ES-I3 (cell line): ENCODE measurements around the gene SMTNL1.

Experiments
- H3K36me3 ChIP-seq: 2 replicates; pipeline ENCODE4 v1.6.1; 2013; ENCODE audit warnings: mild to moderate bottlenecking, low read length, control low read depth, moderate library complexity; ENCODE audit not compliant: insufficient read depth
- H3K4me1 ChIP-seq: 2 replicates; pipeline ENCODE4 v1.6.1; 2013; ENCODE audit warnings: mild to moderate bottlenecking, control low read depth, low read length; ENCODE audit not compliant: insufficient read depth
- H3K9ac ChIP-seq: 2 replicates; pipeline ENCODE4 v1.6.1; 2013; ENCODE audit warnings: low read depth, mild to moderate bottlenecking, low read length, moderate library complexity
- H3K9me3 ChIP-seq: 2 replicates; pipeline ENCODE4 v1.6.1; 2013; ENCODE audit warnings: mild to moderate bottlenecking, low read length, moderate library complexity; ENCODE audit not compliant: control insufficient read depth, insufficient read depth

The SMTNL1 gene

DNA sequence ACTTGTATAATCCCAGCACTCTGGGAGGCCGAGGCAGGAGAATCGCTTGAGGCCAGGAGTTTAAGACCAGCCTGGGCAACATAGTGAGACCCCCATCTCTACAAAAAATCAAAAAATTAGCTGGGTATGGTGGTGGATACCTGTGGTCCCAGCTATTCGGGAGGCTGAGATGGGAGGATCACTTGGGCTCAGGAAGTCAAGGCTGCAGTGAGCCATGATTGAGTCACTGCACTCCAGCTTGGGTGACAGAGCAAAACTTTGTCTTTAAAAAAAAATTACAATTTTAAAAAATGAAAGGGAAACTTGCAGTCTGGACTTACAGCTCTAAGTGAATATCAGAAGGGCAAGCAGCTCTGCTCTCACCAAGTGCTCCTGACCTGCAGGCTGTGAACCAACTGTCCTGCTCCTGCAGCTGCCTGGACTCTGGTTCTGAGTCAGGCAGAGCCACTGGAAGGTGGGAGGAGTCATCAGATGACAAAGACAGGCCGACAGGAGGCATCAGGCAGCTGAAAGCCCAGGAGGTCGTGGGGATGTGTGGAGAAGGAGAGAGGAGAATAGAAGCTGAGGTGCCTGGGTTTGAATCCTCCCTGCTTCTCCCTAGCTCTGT is 9.6 kb downstream of the SMTNL1 start:
- no peaks in the 10 kb centered on the region for H3K36me3 ChIP-seq
- no peak overlapping the region for H3K9ac ChIP-seq
- H3K4me1 ChIP-seq, result peaks cover 20% of the 10 kb centered on the region
- no peaks in the 10 kb centered on the region for H3K9me3 ChIP-seq

- H3K9me3 ChIP-seq, result no peaks in the 10 kb centered on the region
- H3K9ac ChIP-seq, result no peak overlapping the region
- H3K4me1 ChIP-seq, result peaks cover 17% of the 10 kb centered on the region
- H3K36me3 ChIP-seq, result no peaks in the 10 kb centered on the region; the same call in 1 of the 2 replicates
Observed at GRCh38 chr11:57547854-57548377, 10.5 kb downstream of the SMTNL1 start.

- H3K4me1 ChIP-seq, result peaks cover 7% of the 10 kb centered on the region; the same call in 1 of the 2 replicates
- H3K9me3 ChIP-seq, result no peaks in the 10 kb centered on the region
- no peaks in the 10 kb centered on the region; the same call in 1 of the 2 replicates for H3K36me3 ChIP-seq
- no peak overlapping the region for H3K9ac ChIP-seq
Observed at GRCh38 chr11:57549983-57550382, 12.6 kb downstream of the SMTNL1 start.

DNA sequence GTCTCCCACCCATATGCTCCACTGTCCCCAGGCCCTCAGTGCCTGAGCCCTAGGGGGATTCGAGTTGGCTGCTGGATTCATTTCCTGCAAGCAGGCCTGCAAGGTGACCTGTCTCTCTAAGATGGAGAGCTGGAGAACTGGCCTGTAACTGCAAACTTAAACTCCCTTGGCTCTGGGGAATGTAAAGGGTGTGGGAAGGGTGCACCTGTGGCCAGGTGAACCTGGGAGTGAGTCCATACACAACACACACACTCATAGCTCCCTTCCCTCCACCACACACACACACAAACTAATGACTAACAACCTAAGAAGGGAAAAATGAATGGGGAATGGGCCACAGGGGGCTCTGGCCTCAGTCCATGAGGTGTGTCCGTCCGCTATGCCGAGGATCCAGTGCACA is 14.5 kb downstream of the SMTNL1 start:
- no peaks in the 10 kb centered on the region for H3K9me3 ChIP-seq
- H3K9ac ChIP-seq, result no peak overlapping the region
- H3K4me1 ChIP-seq, result peaks cover 7% of the 10 kb centered on the region; the same call in 1 of the 2 replicates
- no peaks in the 10 kb centered on the region; the same call in 1 of the 2 replicates for H3K36me3 ChIP-seq

DNA sequence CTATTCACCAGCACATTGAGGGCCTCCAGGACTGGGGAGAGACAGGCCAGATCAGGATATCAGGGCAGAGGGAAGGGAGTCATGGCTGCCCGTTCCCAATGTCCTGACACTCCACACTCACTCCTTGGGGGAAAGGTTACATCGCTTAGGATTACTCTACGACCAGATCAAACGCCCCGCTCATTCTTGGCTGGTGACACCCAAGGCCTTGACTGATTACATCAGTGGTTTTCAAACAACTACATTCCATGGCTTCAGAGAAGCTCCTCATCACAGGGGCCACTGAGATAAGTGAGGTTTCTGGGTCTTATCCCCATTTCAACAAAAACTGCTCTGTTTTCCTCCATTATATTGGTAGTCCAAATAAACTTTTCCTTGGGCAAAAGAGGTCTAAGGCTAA is 15.1 kb downstream of the SMTNL1 start:
- Histone ChIP-seq H3K9me3 (no peaks in the 10 kb centered on the region), H3K4me1 (peaks cover 2% of the 10 kb centered on the region; the same call in 1 of the 2 replicates), H3K9ac (no peak overlapping the region), H3K36me3 (no peaks in the 10 kb centered on the region; the same call in 1 of the 2 replicates)

GRCh38 chr11:57555393-57555792 is 18.0 kb downstream of the SMTNL1 start:
- Histone ChIP-seq H3K9me3 (no peaks in the 10 kb centered on the region), H3K36me3 (no peaks in the 10 kb centered on the region; the same call in 1 of the 2 replicates), H3K4me1 (no peaks in the 10 kb centered on the region), H3K9ac (no peak overlapping the region)

DNA sequence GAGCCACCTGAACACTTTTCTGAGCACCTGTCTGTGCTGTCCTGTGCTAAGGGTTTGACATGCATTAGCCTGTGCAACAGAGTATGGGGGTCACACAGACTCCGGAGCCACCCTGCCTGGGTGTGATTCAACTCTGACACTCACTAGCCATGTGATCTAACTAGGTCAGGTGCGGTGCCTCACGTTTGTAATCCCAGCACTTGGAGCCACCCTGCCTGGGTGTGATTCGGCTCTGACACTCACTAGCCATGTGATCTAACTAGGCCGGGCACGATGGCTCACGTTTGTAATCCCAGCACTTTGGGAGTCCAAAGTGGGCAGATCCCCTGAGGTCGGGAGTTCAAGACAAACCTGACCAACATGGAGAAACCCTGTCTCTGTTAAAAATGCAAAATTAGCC is 18.6 kb downstream of the SMTNL1 start:
- Histone ChIP-seq H3K9me3 (no peaks in the 10 kb centered on the region), H3K36me3 (no peaks in the 10 kb centered on the region; the same call in 1 of the 2 replicates), H3K4me1 (no peaks in the 10 kb centered on the region), H3K9ac (no peak overlapping the region)

- Histone ChIP-seq H3K9ac (no peak overlapping the region), H3K9me3 (no peaks in the 10 kb centered on the region), H3K36me3 (no peaks in the 10 kb centered on the region), H3K4me1 (peaks cover 6% of the 10 kb centered on the region; the same call in 1 of the 2 replicates)
Observed at GRCh38 chr11:57560146-57560545, 22.8 kb downstream of the SMTNL1 start.

- Histone ChIP-seq H3K9me3 (no peaks in the 10 kb centered on the region), H3K9ac (no peak overlapping the region), H3K36me3 (no peaks in the 10 kb centered on the region), H3K4me1 (peaks cover 6% of the 10 kb centered on the region)
Observed at GRCh38 chr11:57562596-57562995, 25.2 kb downstream of the SMTNL1 start.

GRCh38 chr11:57566005-57566904 is 28.9 kb downstream of the SMTNL1 start:
- H3K4me1 ChIP-seq, result peaks cover 6% of the 10 kb centered on the region
- no peaks in the 10 kb centered on the region for H3K9me3 ChIP-seq
- H3K9ac ChIP-seq, result peak overlapping the region; percentile 15; the same call in 1 of the 2 replicates
- H3K36me3 ChIP-seq, result no peaks in the 10 kb centered on the region

DNA sequence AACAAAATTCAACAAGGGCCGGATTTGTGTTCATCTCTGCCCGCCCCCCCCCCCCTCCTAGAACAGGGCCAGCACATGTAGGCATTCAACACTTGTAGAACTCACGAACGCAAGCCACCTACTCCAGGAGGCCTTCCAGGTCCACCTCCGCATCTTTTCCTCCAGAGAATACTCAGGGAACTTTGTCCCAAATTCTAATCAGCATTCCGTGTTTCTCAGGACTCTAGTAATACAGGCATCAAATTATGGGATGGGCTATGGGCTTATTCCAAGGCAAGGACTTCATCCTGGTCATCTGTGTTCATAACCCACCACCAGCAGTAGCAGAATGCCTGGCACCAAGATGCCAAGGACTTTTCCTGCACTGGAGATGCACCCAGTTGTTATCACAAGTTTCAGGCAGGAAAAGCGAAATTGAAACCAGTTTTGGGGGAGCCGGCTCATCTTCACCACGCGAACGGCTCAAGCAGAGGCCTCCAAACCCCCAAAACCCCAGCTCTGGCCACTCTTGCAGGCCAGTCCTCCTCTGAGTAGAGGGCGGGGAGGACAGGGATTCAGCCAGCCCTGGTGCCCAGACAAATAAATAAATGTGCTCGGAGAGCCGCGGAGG is 29.6 kb downstream of the SMTNL1 start:
- Histone ChIP-seq H3K4me1 (peaks cover 5% of the 10 kb centered on the region), H3K9me3 (no peaks in the 10 kb centered on the region), H3K36me3 (no peaks in the 10 kb centered on the region), H3K9ac (peak overlapping the region; percentile 89)

GRCh38 chr11:57567515-57568329 is 30.3 kb downstream of the SMTNL1 start, which contains the start of gene UBE2L6:
Gene UBE2L6 (minus strand): TSS chr11:57567672. CDS start chr11:57567611, 61 bp downstream.
- Histone ChIP-seq H3K4me1 (no peaks in the 10 kb centered on the region; the same call in 1 of the 2 replicates), H3K36me3 (no peaks in the 10 kb centered on the region), H3K9ac (peak within 1 kb of the TSS; percentile 89), H3K9me3 (no peaks in the 10 kb centered on the region)

DNA sequence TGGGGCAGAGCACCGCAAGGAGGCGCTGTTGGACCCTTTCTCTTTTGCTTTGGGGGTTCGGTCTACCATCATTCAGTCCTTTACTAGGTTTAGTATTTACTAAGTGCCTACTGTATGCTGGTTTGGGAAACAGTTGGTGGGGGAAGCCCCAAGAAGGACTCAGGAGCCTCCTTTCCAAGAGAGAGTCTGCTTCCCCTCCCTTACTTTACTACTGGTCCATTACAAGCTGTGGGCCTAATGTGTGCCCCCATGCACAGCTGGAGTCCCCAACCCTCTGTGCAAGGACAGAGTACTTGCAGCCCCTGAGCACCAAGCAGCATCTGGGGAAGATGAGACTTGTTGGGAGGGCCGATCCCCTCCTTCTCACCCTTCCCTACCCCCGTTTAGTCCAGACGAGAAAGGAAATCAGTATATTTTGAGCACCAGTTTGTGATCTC is 31.0 kb downstream of the SMTNL1 start:
- Histone ChIP-seq H3K4me1 (no peaks in the 10 kb centered on the region; the same call in 1 of the 2 replicates), H3K36me3 (no peaks in the 10 kb centered on the region), H3K9ac (peak overlapping the region; percentile 89; the same call in 1 of the 2 replicates), H3K9me3 (no peaks in the 10 kb centered on the region)
